HL-60 (cell line): ENCODE measurements around the gene LENEP.

Source experiments
- GABPA ChIP-seq: IDR thresholded peaks from 2 replicates; pipeline ENCODE4 v1.6.1; 2012; ENCODE audit warnings: low read depth
- POLR2AphosphoS5 ChIP-seq: IDR thresholded peaks from 2 replicates; pipeline ENCODE4 v1.6.1; 2012; ENCODE audit warnings: low read depth
- TF ChIP-seq, protein P1 (sequence below): IDR thresholded peaks from one replicate; pipeline ENCODE4 v1.5.1; 2011; ENCODE audit warnings: low read length, control low read depth, inconsistent platforms; ENCODE audit not compliant: insufficient read depth
- TF ChIP-seq, protein P2 (sequence below): IDR thresholded peaks from 2 replicates; pipeline ENCODE4 v1.6.1; 2012; ENCODE audit warnings: low read depth; ENCODE audit not compliant: insufficient replicate concordance

DNA sequence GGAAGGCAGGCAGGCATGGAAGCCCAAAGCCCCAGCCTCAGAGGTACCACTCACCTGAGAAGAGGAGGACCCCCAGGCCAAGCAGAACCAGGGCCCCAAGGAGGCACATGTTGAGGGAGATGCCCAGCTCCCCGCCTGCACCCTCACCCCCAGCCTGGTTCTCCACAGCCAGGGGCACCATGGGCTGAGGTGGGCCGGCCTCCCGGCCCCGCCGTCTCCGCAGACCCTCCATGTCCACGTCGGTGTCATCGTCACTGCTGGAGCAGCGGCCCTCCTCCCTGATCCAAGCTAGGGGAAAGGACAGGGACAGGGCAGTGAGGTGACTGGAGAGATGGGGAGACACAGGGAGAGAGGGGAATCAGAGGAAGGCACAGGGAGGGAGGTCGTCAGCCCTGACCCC lies 45.3 kb upstream of the LENEP start:
- TF ChIP-seq, protein P1, sequence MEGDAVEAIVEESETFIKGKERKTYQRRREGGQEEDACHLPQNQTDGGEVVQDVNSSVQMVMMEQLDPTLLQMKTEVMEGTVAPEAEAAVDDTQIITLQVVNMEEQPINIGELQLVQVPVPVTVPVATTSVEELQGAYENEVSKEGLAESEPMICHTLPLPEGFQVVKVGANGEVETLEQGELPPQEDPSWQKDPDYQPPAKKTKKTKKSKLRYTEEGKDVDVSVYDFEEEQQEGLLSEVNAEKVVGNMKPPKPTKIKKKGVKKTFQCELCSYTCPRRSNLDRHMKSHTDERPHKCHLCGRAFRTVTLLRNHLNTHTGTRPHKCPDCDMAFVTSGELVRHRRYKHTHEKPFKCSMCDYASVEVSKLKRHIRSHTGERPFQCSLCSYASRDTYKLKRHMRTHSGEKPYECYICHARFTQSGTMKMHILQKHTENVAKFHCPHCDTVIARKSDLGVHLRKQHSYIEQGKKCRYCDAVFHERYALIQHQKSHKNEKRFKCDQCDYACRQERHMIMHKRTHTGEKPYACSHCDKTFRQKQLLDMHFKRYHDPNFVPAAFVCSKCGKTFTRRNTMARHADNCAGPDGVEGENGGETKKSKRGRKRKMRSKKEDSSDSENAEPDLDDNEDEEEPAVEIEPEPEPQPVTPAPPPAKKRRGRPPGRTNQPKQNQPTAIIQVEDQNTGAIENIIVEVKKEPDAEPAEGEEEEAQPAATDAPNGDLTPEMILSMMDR = no peak
- TF ChIP-seq POLR2AphosphoS5 (no peak), GABPA (no peak)
- TF ChIP-seq, protein P2, sequence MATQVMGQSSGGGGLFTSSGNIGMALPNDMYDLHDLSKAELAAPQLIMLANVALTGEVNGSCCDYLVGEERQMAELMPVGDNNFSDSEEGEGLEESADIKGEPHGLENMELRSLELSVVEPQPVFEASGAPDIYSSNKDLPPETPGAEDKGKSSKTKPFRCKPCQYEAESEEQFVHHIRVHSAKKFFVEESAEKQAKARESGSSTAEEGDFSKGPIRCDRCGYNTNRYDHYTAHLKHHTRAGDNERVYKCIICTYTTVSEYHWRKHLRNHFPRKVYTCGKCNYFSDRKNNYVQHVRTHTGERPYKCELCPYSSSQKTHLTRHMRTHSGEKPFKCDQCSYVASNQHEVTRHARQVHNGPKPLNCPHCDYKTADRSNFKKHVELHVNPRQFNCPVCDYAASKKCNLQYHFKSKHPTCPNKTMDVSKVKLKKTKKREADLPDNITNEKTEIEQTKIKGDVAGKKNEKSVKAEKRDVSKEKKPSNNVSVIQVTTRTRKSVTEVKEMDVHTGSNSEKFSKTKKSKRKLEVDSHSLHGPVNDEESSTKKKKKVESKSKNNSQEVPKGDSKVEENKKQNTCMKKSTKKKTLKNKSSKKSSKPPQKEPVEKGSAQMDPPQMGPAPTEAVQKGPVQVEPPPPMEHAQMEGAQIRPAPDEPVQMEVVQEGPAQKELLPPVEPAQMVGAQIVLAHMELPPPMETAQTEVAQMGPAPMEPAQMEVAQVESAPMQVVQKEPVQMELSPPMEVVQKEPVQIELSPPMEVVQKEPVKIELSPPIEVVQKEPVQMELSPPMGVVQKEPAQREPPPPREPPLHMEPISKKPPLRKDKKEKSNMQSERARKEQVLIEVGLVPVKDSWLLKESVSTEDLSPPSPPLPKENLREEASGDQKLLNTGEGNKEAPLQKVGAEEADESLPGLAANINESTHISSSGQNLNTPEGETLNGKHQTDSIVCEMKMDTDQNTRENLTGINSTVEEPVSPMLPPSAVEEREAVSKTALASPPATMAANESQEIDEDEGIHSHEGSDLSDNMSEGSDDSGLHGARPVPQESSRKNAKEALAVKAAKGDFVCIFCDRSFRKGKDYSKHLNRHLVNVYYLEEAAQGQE = no peak
